ENCODE results near the gene RAMP1. TPM values are rescaled to one million over a fixed set of nuclear protein-coding genes. Genes with fewer than 3 reads are reported as not detected.
A peak's percentile ranks its signal among the peaks of the same experiment; 100 is the strongest.

The RAMP1 gene
- total RNA-seq, 2 experiments from 2014 or later, result 0.64 to 3.9 TPM

DNA sequence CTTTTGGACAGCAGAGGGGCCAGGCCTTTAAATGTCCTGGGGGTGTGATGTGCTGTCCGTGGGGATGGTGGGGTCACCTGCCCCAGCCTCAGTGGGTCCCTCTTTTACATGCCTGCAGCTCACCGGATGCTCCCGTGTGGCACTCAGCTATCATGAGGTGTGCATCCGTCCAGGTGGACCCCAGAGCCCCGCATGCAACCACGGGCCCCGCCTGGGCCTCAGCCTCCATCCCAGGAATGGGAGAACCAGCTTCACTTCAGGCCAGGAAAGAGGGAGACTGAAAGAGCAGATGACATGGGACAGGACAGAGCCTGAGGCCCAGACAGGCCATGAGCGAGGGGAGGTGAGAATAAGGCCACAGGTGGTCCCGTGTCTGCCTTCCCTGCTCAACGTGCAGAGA, 37.5 kb downstream of the RAMP1 start:
- Mint-ChIP-seq H3K27me3 (no peaks in the 10 kb centered on the region), H3K9me3 (ENCODE audit: low read depth) (no peaks in the 10 kb centered on the region), H3K4me1 (peaks cover 52% of the 10 kb centered on the region), H3K4me3 (no peak overlapping the region), H3K36me3 (no peaks in the 10 kb centered on the region), H3K27ac (no peak overlapping the region)
- no peak for ATAC-seq
- CTCF ChIA-PET, result interaction anchor here (0.6 kb wide), 1 partner anchor 191 kb away, joined by 3 read pairs; no protein-coding TSS in a partner anchor
- DNase-seq, result no peak

DNA sequence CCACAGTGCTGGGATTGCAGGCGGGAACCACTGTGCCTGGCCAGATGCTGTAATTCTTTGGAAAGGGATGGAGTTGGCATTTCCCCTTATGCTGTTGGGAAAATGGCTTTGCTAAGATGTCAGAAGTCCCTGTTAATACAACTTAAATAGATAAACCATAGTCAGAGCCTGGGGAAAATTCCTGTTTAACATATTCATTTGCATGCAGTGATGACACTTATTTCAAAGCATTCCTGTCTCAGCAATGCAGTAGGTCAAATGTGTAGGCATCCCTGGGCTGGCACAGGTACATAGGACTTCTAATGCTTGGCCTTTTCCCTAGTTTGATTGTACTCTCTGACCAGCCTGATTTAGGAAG, 38.6 kb downstream of the RAMP1 start:
- CTCF ChIA-PET, result no interaction called here
- no peak for ATAC-seq
- H3K4me3 Mint-ChIP-seq, result no peak overlapping the region

DNA sequence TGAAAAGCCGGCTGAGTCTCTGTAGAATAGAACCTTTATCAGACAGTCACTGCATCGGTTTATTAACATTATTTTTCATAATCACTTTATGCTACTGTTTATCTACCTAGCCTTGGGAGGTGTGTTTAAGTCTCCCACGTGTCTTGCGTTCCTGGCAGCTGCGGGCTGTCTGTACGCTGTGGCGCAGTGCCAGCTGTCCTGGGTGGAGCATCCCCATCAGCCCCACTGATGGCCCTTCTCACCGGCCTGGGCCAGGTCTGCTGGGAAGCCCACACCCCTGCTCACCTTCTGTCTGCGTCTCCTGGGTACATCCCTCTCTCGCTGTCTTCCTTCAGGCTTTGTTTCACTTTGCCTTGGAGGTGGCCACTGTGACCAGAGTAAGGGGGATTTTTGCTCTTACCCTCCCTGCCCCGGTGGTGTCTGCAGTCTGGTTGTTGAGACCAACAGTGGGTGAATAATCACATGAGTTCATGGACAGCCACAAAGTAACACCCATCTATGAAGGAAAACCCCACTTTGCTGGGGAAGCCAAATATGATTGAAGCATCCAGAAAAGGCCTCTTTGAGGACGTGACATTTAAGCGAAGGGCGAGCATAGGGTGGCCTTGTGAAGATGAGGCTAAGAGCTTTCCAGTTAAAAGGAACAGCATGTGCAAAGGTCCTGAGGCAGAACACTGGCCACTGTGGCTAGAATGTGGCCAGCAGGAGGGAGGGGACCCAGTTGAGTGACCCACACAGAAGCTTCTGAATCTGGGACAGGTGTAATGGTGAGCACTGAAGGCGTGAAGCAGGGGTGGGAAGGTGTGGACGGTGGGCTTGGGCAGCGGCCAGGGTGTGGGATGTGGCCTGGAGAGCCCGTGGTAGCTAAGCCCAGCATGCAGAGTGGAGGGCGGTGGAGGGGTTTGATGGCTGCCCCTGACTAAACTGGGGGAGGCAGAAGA, 41.7 kb downstream of the RAMP1 start:
- Mint-ChIP-seq H3K27me3 (no peaks in the 10 kb centered on the region), H3K27ac (no peak overlapping the region), H3K9me3 (ENCODE audit: low read depth) (no peaks in the 10 kb centered on the region), H3K4me3 (no peak overlapping the region), H3K36me3 (no peaks in the 10 kb centered on the region), H3K4me1 (peaks cover 51% of the 10 kb centered on the region)
- ATAC-seq (no peak), DNase-seq (no peak)
- CTCF ChIA-PET, result no interaction called here

More for the DNA sequence above, 38.6 kb downstream of the RAMP1 start:
- Mint-ChIP-seq H3K27me3 (no peaks in the 10 kb centered on the region), H3K27ac (peak overlapping the region; percentile 83), H3K4me1 (peaks cover 41% of the 10 kb centered on the region), H3K36me3 (no peaks in the 10 kb centered on the region), H3K9me3 (ENCODE audit: low read depth) (no peaks in the 10 kb centered on the region)
- no peak for DNase-seq

DNA sequence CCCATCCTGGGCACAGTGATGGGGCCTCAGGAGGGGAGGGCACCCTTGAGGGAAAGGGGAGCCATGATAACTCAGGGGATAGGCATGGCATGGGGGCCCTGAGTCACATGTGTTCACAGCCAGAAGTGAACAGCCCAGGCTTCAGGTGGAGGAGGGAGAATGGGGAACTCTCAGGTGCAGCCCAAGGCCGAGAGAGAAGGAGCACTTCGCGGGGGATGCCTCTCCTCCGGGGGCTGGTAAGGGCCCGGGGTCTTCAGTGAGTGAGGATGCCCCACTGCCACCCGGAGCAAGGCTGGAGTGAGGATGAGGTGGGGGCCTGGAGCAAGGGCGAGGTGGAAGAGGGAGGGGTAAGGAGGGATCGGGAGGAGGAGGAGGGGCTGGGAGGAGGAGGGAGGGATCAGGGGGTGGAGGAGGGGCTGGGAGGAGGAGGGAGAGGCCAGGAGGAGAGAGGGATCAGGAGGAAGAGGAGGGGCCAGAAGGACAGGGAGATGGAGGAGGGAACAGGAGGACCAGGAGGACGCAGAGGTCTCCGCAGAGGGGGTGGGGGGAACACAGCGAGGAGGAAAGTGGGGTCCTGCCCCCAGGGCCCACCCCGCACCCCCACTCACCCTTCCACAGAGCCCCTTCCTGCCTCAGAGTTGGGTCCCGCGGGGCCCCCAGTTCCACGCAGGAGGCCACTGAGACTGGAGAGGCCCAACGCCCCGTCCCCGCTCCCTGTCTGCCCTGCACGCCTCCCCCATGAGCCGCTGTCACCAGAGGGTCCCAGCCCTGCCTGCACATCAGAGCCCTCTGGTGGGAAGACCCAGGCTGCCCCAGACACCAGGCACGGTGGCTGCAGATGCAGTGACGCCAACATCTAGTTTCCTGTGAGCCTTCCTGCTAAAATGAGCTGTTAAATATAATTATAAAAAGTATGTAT, 42.8 kb downstream of the RAMP1 start:
- H3K36me3 Mint-ChIP-seq, result peaks cover 3% of the 10 kb centered on the region
- CTCF ChIA-PET, result no interaction called here
- peaks cover 3% of the 10 kb centered on the region for H3K9me3 Mint-ChIP-seq (ENCODE audit: low read depth)
- ATAC-seq, result no peak
- no peak overlapping the region for H3K27ac Mint-ChIP-seq
- H3K4me3 Mint-ChIP-seq, result no peak overlapping the region
- no peak for DNase-seq
- peaks cover 51% of the 10 kb centered on the region for H3K4me1 Mint-ChIP-seq
- H3K27me3 Mint-ChIP-seq, result no peaks in the 10 kb centered on the region

DNA sequence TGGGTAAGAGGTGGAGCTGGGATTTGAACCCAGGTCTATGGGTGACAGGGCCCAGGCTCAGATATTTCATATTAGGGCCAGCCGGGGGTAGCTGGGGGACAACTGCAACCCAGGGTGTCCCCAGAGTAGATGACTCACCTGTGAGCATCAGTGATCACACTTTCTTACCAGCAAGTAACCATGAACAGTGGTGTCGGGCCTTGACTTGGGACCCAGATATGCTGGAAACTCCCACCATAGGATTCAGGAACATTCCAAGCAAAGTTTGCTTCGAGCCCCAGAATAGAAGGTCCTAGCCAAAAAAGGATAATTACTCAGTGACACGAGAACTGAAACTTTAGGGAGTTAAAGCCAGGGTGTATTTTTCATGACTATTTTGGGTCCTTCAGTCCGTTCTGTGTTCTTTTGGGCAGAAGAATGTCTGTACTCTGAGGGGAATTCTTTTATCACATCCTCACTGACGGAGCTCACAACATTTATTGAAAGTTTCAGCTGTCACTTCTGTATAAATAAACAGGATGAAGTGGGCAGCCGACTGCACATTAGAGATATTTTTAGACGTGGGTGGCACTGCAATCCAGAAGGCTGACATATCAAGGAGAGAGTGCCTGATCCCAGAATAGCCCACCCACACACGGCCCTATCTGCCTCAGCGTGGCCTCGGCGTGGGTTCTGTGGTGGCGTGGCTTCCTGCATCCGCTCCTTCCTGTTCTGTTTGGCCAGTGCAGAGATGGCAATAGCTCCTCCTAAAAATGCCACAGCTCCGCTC, 45.6 kb downstream of the RAMP1 start:
- CTCF ChIA-PET, result interaction anchor here (1.1 kb wide), 1 partner anchor 18 kb away, joined by 6 read pairs; no protein-coding TSS in a partner anchor
- no peaks in the 10 kb centered on the region for H3K27me3 Mint-ChIP-seq
- H3K27ac Mint-ChIP-seq, result peak overlapping the region; percentile 77
- H3K4me3 Mint-ChIP-seq, result no peak overlapping the region
- DNase-seq (no peak), ATAC-seq (peak; percentile 35)
- peaks cover 26% of the 10 kb centered on the region for H3K4me1 Mint-ChIP-seq
- H3K9me3 Mint-ChIP-seq (ENCODE audit: low read depth), result peaks cover 8% of the 10 kb centered on the region
- peaks cover 8% of the 10 kb centered on the region for H3K36me3 Mint-ChIP-seq

DNA sequence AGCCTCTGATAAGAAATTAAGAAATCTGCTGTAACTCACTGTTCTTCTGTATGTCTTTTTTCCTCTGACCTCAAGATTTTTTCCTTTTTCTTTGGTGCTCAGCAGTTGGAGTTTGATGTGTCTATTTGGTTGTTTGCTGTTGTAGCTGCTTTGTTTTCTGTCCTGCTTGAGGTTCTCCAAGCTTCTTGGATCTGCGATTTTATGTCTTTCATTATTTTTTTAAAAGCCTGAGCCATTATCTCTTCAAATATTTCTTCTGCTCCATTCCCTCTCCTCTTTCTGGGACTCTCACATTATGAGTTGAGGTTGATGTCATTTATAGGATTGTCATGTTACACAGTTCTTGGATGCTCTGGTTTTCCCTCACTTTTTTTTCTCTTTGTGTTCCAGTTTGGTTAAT, 47.7 kb downstream of the RAMP1 start:
- CTCF ChIA-PET, result no interaction called here
- Mint-ChIP-seq H3K4me3 (no peak overlapping the region), H3K9me3 (ENCODE audit: low read depth) (peaks cover 16% of the 10 kb centered on the region), H3K36me3 (peaks cover 9% of the 10 kb centered on the region), H3K27me3 (no peaks in the 10 kb centered on the region), H3K4me1 (peaks cover 15% of the 10 kb centered on the region), H3K27ac (no peak overlapping the region)
- DNase-seq (no peak), ATAC-seq (no peak)

DNA sequence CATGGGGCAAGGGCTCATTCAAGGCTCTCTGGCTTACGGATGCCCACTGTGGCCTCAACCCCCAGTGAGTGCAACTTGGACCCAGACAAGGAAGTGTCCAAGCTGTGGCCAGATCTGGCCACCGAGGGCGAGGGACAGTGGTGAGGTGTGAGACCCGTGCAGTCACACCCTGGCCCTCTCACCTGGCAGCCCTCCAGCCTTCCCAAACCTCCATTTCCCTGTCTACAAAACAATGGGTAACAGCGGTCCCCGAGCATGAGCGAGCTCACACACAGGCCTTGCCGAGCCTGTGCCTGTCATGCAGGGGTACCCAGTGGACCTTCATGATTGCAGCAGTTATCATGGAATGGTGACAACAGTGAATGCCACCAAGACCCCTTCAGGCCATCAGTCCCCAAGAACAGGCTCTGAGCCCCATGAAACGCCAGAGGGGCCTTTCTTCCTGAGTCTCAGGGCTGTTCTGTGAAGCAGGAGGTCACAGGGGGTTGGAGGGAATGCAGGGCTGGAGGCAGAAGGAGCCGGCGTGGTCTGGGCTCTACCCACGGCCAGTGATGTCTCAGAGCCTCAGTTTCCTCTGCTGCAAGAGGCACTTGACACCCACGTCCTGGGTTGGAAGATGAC, 49.8 kb downstream of the RAMP1 start:
- DNase-seq (no peak), ATAC-seq (no peak)
- Mint-ChIP-seq H3K27ac (no peak overlapping the region), H3K4me1 (peaks cover 15% of the 10 kb centered on the region), H3K9me3 (ENCODE audit: low read depth) (peaks cover 16% of the 10 kb centered on the region), H3K36me3 (peaks cover 9% of the 10 kb centered on the region), H3K4me3 (no peak overlapping the region), H3K27me3 (no peaks in the 10 kb centered on the region)
- CTCF ChIA-PET, result no interaction called here

DNA sequence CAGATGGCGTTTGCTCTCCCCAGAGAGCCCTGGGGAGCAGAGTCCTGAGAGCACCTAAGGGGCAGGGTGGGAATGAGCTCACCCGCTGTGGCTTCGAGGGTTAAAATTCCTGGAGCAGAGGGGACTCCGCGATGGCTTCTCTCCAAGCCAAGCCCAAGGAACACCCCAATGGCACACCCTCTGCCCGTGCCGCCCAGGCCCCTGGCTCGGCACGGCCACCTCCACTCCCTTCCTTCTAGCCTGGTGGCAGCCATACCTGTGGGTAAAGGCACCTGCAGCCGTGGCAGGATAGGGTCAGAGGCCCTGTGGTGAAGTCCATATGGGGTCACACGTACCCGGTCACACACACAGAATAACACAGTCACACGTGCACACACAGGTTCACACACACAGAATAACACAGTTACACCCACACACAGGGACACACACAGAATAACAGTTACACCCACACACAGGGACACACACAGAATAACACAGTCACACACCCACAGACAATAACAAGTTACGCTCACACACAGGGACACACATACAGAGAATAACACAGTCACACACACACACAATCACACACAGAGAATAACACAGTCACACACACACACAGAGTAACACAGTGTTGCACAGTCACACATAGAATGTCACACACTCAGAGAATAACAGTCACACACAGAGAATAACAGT, 50.5 kb downstream of the RAMP1 start:
- H3K9me3 Mint-ChIP-seq (ENCODE audit: low read depth), result peaks cover 16% of the 10 kb centered on the region
- ATAC-seq (no peak), DNase-seq (no peak)
- H3K36me3 Mint-ChIP-seq, result peaks cover 9% of the 10 kb centered on the region
- H3K27me3 Mint-ChIP-seq, result no peaks in the 10 kb centered on the region
- H3K4me3 Mint-ChIP-seq, result no peak overlapping the region
- CTCF ChIA-PET, result no interaction called here
- H3K4me1 Mint-ChIP-seq, result peaks cover 11% of the 10 kb centered on the region
- H3K27ac Mint-ChIP-seq, result no peak overlapping the region

DNA sequence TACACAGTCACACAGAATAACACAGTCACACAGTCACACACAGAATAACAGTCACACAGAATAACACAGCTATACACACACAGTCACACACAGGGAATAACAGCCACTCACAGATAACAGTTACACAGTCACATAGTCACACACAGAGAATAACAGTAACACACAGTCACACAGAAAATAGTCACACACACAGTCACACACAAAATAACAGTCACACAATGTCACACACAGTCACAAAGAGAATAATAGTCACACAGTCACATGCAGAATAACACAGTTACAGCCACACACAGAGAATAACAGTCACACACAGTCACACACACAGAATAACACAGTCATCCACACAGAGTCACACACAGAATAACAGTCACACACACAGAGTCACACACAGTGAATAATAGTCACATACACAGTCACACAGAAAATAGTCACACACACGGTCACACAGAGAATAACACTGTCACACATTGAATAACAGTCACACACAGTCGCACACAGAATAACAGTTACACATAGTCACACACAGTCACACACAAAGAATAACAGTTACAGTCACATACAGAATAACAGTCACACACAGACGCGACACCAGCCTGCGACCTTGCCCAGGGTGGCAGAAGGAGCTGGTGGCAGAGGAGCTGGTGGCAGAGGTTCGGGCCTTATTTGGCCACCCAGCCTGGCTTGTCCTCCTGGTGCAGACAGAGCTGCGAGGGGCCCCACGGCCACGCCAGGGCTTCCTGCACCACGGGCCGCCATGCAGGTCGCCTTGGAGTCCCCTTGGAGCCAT, 51.3 kb downstream of the RAMP1 start:
- CTCF ChIA-PET, result no interaction called here
- H3K9me3 Mint-ChIP-seq (ENCODE audit: low read depth), result peaks cover 16% of the 10 kb centered on the region
- no peak for ATAC-seq
- H3K4me3 Mint-ChIP-seq, result no peak overlapping the region
- no peaks in the 10 kb centered on the region for H3K27me3 Mint-ChIP-seq
- no peak for DNase-seq
- peaks cover 3% of the 10 kb centered on the region for H3K4me1 Mint-ChIP-seq
- peaks cover 9% of the 10 kb centered on the region for H3K36me3 Mint-ChIP-seq
- H3K27ac Mint-ChIP-seq, result no peak overlapping the region

DNA sequence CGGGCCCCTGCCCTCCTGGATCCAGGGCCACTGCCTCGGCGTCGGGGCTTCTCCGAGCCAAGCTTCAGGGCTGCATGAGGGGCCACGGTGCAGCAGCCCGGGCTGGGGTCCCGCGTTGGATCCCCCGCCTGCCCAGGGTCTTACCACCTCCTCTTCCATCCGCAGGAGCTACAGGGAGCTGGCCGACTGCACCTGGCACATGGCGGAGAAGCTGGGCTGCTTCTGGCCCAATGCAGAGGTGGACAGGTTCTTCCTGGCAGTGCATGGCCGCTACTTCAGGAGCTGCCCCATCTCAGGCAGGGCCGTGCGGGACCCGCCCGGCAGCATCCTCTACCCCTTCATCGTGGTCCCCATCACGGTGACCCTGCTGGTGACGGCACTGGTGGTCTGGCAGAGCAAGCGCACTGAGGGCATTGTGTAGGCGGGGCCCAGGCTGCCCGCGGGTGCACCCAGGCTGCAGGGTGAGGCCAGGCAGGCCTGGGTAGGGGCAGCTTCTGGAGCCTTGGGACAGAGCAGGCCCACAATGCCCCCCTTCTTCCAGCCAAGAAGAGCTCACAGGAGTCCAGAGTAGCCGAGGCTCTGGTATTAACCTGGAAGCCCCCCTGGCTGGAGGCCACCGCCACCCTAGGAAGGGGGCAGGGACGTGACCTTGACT, 52.1 kb downstream of the RAMP1 start:
- H3K9me3 Mint-ChIP-seq (ENCODE audit: low read depth), result peaks cover 16% of the 10 kb centered on the region
- CTCF ChIA-PET, result no interaction called here
- peaks cover 9% of the 10 kb centered on the region for H3K36me3 Mint-ChIP-seq
- DNase-seq (no peak), ATAC-seq (no peak)
- H3K4me1 Mint-ChIP-seq, result no peaks in the 10 kb centered on the region
- H3K27ac Mint-ChIP-seq, result no peak overlapping the region
- no peak overlapping the region for H3K4me3 Mint-ChIP-seq
- no peaks in the 10 kb centered on the region for H3K27me3 Mint-ChIP-seq

DNA sequence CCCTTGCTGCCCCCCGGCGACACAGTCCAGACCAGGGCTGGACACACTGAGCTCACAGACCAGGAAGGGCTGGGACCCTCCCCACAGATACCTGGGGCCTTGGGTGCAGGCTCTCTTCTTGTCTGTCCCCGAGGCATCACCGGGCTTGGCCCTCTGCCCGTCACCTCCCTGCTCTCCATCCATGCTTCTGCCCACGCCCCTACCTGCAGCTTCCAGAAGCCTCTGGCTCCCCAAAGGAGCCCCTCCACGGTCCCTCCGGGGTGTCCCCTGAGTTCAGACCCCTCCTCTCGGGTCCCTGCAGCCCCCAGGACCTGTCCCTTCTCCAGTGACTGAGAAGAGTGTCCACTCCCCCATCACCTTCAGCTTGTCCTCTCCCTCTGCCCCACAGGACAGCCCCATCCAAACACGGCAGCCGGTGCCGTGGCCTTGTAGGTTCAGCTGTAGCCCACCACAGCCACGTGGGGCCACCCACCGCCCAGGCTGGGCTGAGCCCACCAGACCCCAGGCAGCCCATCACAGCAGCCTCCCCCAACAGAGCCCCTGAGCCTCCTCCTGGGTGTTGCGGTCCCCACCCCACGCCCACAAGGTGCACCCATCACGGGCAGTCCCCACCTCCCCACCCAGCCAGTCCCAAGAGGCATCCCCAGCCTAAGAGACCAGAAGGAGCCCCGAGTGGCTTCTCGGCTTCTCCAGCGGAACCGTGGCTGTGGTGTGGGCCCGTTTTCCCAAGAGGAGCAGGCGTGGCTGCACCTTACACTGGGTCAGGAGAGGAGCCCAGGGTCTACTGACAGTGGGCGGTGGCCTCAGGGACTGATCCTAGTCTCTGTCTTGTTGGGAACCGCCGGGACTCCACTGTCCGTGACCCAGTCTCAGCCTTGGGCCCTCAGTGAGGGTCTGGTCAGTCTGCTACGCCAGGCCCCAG, 53.1 kb downstream of the RAMP1 start:
- Mint-ChIP-seq H3K9me3 (ENCODE audit: low read depth) (peaks cover 10% of the 10 kb centered on the region), H3K27me3 (no peaks in the 10 kb centered on the region), H3K4me3 (no peak overlapping the region), H3K36me3 (peaks cover 3% of the 10 kb centered on the region), H3K27ac (no peak overlapping the region), H3K4me1 (no peaks in the 10 kb centered on the region)
- CTCF ChIA-PET, result interaction anchor here (1.3 kb wide), 1 partner anchor 10 kb away, joined by 5 read pairs; no protein-coding TSS in a partner anchor
- ATAC-seq (no peak), DNase-seq (no peak)
